GM13976 (cell line): ENCODE data around the gene TMPRSS4.

ENCODE experiments used
- DNase-seq: peaks from one replicate; pipeline ENCODE4 v3.0.0; 2012; ENCODE audit warnings: low spot score
- CTCF ChIP-seq: IDR thresholded peaks from 2 replicates; pipeline ENCODE4 v1.5.1; 2012; ENCODE audit warnings: borderline replicate concordance, mild to moderate bottlenecking; ENCODE audit not compliant: insufficient read depth; ENCODE audit errors: extremely low read depth, missing control alignments, control extremely low read depth
- in situ Hi-C: fragments of 300-500 bp; cut with MboI; formaldehyde crosslinking; loops from one replicate; pipeline ENCODE4 v1.12.0; 2022; ENCODE audit warnings: low sequenced_read_pairs, mixed read lengths, inconsistent platforms; ENCODE audit not compliant: unreplicated experiment

Gene TMPRSS4

GRCh38 chr11:118111019-118111743 lies 34.3 kb downstream of the TMPRSS4 start:
- no peak for DNase-seq
- no peak for TF ChIP-seq CTCF
- in situ Hi-C loops = no loop called here

GRCh38 chr11:118111744-118112035 lies 34.8 kb downstream of the TMPRSS4 start:
- TF ChIP-seq CTCF = no peak
- in situ Hi-C loops = no loop called here
- DNase-seq = no peak

GRCh38 chr11:118112711-118113430 lies 36.0 kb downstream of the TMPRSS4 start:
- TF ChIP-seq CTCF = no peak
- in situ Hi-C loops = no loop called here
- no peak for DNase-seq

DNA sequence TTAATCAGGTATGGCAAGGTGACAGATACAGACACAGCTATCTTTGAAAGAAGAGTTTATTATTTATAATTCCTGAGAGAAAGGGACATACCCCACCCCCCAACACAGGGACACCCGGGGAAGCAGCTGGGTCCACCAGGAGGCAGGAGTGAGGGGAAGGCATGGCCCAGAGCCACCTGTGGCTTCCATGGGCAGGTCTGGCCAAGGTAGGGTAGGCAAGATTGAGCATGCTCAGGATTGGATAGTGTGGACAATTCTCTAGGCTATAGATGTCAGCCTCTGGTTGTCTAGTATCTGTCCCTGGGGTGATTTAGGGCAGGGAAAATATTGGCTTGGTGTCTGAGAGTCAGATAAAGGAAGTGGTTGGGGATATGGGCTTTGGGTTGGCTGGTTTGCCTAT lies 37.4 kb downstream of the TMPRSS4 start:
- no peak for TF ChIP-seq CTCF
- DNase-seq = no peak
- in situ Hi-C loops = no loop called here

DNA sequence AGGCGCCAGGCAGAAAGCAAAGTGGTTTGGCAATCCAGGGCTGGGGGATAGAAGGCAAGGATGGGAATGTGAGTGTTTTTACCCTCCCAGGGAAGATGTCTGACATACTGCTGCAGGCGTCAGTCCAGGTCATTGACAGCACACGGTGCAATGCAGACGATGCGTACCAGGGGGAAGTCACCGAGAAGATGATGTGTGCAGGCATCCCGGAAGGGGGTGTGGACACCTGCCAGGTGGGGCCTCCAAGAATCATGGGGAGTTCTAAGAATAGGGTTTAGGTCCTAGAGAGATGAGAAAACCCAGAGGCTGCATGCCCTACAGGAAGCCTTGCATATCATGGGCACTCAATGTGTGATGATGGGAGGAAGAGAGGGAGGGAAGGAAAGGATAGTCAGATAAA lies 38.2 kb downstream of the TMPRSS4 start:
- in situ Hi-C loops = no loop called here
- TF ChIP-seq CTCF = no peak
- DNase-seq = no peak

- in situ Hi-C loops = no loop called here
- no peak for TF ChIP-seq CTCF
- no peak for DNase-seq
Measured at GRCh38 chr11:118117790-118118601, 41.1 kb downstream of the TMPRSS4 start.
